OCI-LY7 (cell line): Measurements from ENCODE around the gene DSE. TPM values are rescaled to one million over a fixed set of nuclear protein-coding genes. Genes with fewer than 3 reads are reported as not detected.

ENCODE experiments used
- BruUV-seq: library from RNA; stranded (reverse); fragments of 400-500 nt; replicated peaks from 2 replicates; lab custom pipeline; 2021; lab: Mats Ljungman, UMichigan
- CTCF ChIA-PET: fragments of 300-600 bp; sonication (Branson Sonifier 250); formaldehyde crosslinking; loops from one replicate; lab custom pipeline; 2022; ENCODE audit warnings: antibody characterized with exemption; ENCODE audit not compliant: unreplicated experiment; lab: Charles Lee
- POLR2A ChIA-PET: fragments of 300-600 bp; sonication (Branson Sonifier 250); formaldehyde crosslinking; loops from one replicate; lab custom pipeline; 2022; ENCODE audit warnings: antibody characterized with exemption; lab: Charles Lee
- DNase-seq: peaks from one replicate; pipeline ENCODE4 v3.0.0-alpha.2; 2015; ENCODE audit warnings: low spot score
- H2AFZ ChIP-seq: fragments of 200-600 bp; sonication (generic), shearing (Covaris generic); 2 replicates; pipeline ENCODE4 v1.6.1; 2014; ENCODE audit warnings: mild to moderate bottlenecking, antibody characterized with exemption, low read length, moderate library complexity
- H3K27ac ChIP-seq: fragments of 200-600 bp; sonication (generic); 2 replicates; pipeline ENCODE4 v1.5.1; 2014; ENCODE audit warnings: mixed run types, low read depth, mild to moderate bottlenecking, moderate library complexity, low read length, inconsistent platforms; ENCODE audit not compliant: poor library complexity, severe bottlenecking
- H3K36me3 ChIP-seq: fragments of 200-600 bp; sonication (generic); 2 replicates; pipeline ENCODE4 v1.6.1; 2014; ENCODE audit warnings: mild to moderate bottlenecking, antibody characterized with exemption, low read length, moderate library complexity, mixed read lengths; ENCODE audit not compliant: insufficient read depth
- H3K4me1 ChIP-seq: fragments of 200-600 bp; sonication (generic); 2 replicates; pipeline ENCODE4 v1.5.1; 2014; ENCODE audit warnings: mild to moderate bottlenecking, low read length; ENCODE audit not compliant: insufficient read depth, poor library complexity, severe bottlenecking
- H3K4me2 ChIP-seq: fragments of 200-600 bp; sonication (generic); 2 replicates; pipeline ENCODE4 v1.6.1; 2014; ENCODE audit warnings: mild to moderate bottlenecking, low read length
- H3K4me3 ChIP-seq: fragments of 200-600 bp; sonication (generic); 2 replicates; pipeline ENCODE4 v1.5.1; 2014; ENCODE audit warnings: mild to moderate bottlenecking, low read depth, low read length; ENCODE audit not compliant: poor library complexity, severe bottlenecking
- H3K79me2 ChIP-seq: fragments of 200-600 bp; sonication (generic); 2 replicates; pipeline ENCODE4 v1.6.1; 2016; ENCODE audit warnings: low read depth, mild to moderate bottlenecking, low read length, moderate library complexity, mixed read lengths; ENCODE audit not compliant: insufficient read depth
- H3K9me2 ChIP-seq: fragments of 200-600 bp; sonication (generic); 2 replicates; pipeline ENCODE4 v1.6.1; 2016; ENCODE audit warnings: mild to moderate bottlenecking, low read length, mixed read lengths; ENCODE audit not compliant: insufficient read depth
- H3K9me3 ChIP-seq: fragments of 200-600 bp; sonication (generic); 2 replicates; pipeline ENCODE4 v1.6.1; 2014; ENCODE audit warnings: mild to moderate bottlenecking, mixed run types, low read length, mixed read lengths
- H4K20me1 ChIP-seq: fragments of 200-600 bp; sonication (generic); 2 replicates; pipeline ENCODE4 v1.6.1; 2014; ENCODE audit warnings: mild to moderate bottlenecking, antibody characterized with exemption, low read length, moderate library complexity, mixed read lengths; ENCODE audit not compliant: insufficient read depth
- CTCF ChIP-seq: fragments of 200-600 bp; sonication (generic); conservative IDR thresholded peaks from 2 replicates; pipeline ENCODE4 v1.5.1; 2014; ENCODE audit warnings: mild to moderate bottlenecking, antibody characterized with exemption, low read length, moderate library complexity, mixed read lengths
- EZH2phosphoT487 ChIP-seq: fragments of 200-600 bp; sonication (generic); IDR thresholded peaks from 2 replicates; pipeline ENCODE4 v1.6.1; 2018; ENCODE audit warnings: low read depth, borderline replicate concordance, mild to moderate bottlenecking, mixed run types, antibody characterized with exemption, low read length, moderate library complexity, mixed read lengths
- intact Hi-C: fragments of 100-400 bp; cut with micrococcal nuclease; formaldehyde crosslinking; loops from one replicate; pipeline ENCODE4 v1.10.0; 2022; ENCODE audit not compliant: unreplicated experiment
- total RNA-seq, 2 experiments: library from RNA; depleted of rRNA in 1 of 2; stranded (reverse); fragments of >200 nt in 1 of 2; shearing (Covaris generic) in 1 of 2; gene quantifications; 2 replicates each; pipeline ENCODE4 v1.2.3, GENCODE V29; 2014 to 2022

Gene DSE
- total RNA-seq, 2 experiments from 2014 or later: 3.9 to 7.6 TPM

GRCh38 chr6:116452531-116452930 lies 81.8 kb downstream of the DSE start:
- H3K79me2 ChIP-seq: no peaks in the 10 kb centered on the region
- POLR2A ChIA-PET: interaction anchor here (1.0 to 2.0 kb wide), 3 partner anchors 10 to 170 kb away, joined by 4 to 6 read pairs (median 4); no protein-coding TSS in a partner anchor

DNA sequence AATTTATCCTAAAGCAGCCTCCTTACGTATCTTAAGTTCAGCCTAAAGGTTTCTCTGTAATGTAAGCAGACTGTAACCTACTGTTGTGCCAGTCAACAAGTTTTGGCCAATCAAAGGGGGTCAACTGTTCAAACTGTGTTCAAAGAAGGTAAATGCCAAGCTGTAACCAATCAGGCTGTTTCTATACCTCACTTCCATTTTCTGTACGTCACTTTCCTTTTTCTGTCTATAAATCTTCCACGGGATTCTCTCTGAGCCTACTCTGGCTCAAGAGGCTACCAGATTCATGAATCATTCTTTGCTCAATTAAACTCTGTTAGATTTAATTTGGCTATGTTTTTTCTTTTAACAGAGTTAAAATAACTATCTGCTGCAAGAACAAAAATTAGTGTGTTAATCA lies 85.4 kb downstream of the DSE start:
- ChIA-PET POLR2A (no interaction called here), CTCF (no interaction called here)
- TF ChIP-seq CTCF (no peak), EZH2phosphoT487 (no peak)
- H3K27ac ChIP-seq: no peak overlapping the region
- no peaks in the 10 kb centered on the region for H3K9me2 ChIP-seq
- H4K20me1 ChIP-seq: no peaks in the 10 kb centered on the region
- no peak overlapping the region for H3K4me2 ChIP-seq
- DNase-seq: no peak
- no peaks in the 10 kb centered on the region for H3K9me3 ChIP-seq
- intact Hi-C loops: no loop called here
- no peaks in the 10 kb centered on the region for H3K79me2 ChIP-seq
- H2AFZ ChIP-seq: no peak overlapping the region
- H3K36me3 ChIP-seq: no peaks in the 10 kb centered on the region
- no TSS peak for BruUV-seq
- no peaks in the 10 kb centered on the region for H3K4me1 ChIP-seq
- H3K4me3 ChIP-seq: no peak overlapping the region

More at GRCh38 chr6:116452531-116452930, 81.8 kb downstream of the DSE start:
- Histone ChIP-seq H3K4me2 (no peak overlapping the region), H3K9me3 (no peaks in the 10 kb centered on the region), H3K4me1 (no peaks in the 10 kb centered on the region), H3K27ac (no peak overlapping the region), H3K9me2 (peaks cover 5% of the 10 kb centered on the region; the same call in 1 of the 2 replicates), H3K36me3 (no peaks in the 10 kb centered on the region), H2AFZ (no peak overlapping the region), H4K20me1 (no peaks in the 10 kb centered on the region), H3K4me3 (no peak overlapping the region)
- intact Hi-C loops: no loop called here
- no TSS peak for BruUV-seq
- CTCF ChIA-PET: no interaction called here
- TF ChIP-seq EZH2phosphoT487: no peak
- no peak for TF ChIP-seq CTCF
- no peak for DNase-seq

GRCh38 chr6:116456927-116457326 lies 86.2 kb downstream of the DSE start:
- no TSS peak for BruUV-seq
- DNase-seq: no peak
- H3K4me2 ChIP-seq: no peak overlapping the region
- no peak for TF ChIP-seq EZH2phosphoT487
- no peak for TF ChIP-seq CTCF
- H3K79me2 ChIP-seq: no peaks in the 10 kb centered on the region
- CTCF ChIA-PET: no interaction called here
- H3K4me1 ChIP-seq: no peaks in the 10 kb centered on the region
- no peak overlapping the region for H2AFZ ChIP-seq
- H3K4me3 ChIP-seq: no peak overlapping the region
- no peak overlapping the region for H3K27ac ChIP-seq
- no peaks in the 10 kb centered on the region for H3K9me2 ChIP-seq
- intact Hi-C loops: no loop called here
- POLR2A ChIA-PET: no interaction called here
- H4K20me1 ChIP-seq: no peaks in the 10 kb centered on the region
- H3K36me3 ChIP-seq: no peaks in the 10 kb centered on the region
- H3K9me3 ChIP-seq: no peaks in the 10 kb centered on the region
